Skeletal muscle tissue (tissue), 4 donors: ENCODE measurements around the gene MUC22. TPM values are rescaled to one million over a fixed set of nuclear protein-coding genes. Genes with fewer than 3 reads are reported as not detected.
"Not testable (repeated sequence)": the region's sequence is repeated elsewhere in the genome, so short reads cannot be mapped to it uniquely, and the experiment has no call there.

ENCODE experiments used
- H3K27ac ChIP-seq: one replicate; pipeline ENCODE4 v1.7.0; 2013; ENCODE audit warnings: mild to moderate bottlenecking, low read depth, low read length, inconsistent platforms
- H3K27me3 ChIP-seq, 3 donors: one replicate each; pipeline ENCODE4 v1.7.0; 2013; ENCODE audit warnings: low read length in 3 of 3; ENCODE audit not compliant: control insufficient read depth in 3 of 3, insufficient read depth in 3 of 3
- H3K36me3 ChIP-seq, 3 donors: one replicate each; pipeline ENCODE4 v1.7.0; 2013; ENCODE audit warnings: low read length in 3 of 3; ENCODE audit not compliant: control insufficient read depth in 3 of 3, insufficient read depth in 3 of 3
- H3K4me1 ChIP-seq, 3 donors: one replicate each; pipeline ENCODE4 v1.7.0; 2013; ENCODE audit warnings: low read length in 3 of 3, mild to moderate bottlenecking in 3 of 3; ENCODE audit not compliant: control insufficient read depth in 3 of 3, insufficient read depth in 3 of 3
- H3K4me3 ChIP-seq, 3 donors: one replicate each; pipeline ENCODE4 v1.7.0; 2013; ENCODE audit warnings: low read length in 3 of 3
- H3K9ac ChIP-seq, 3 donors: one replicate each; pipeline ENCODE4 v1.7.0; 2013; ENCODE audit warnings: low read length in 3 of 3, mild to moderate bottlenecking in 3 of 3, moderate library complexity in 2 of 3, low read depth in 1 of 3
- H3K9me3 ChIP-seq, 3 donors: one replicate each; pipeline ENCODE4 v1.7.0; 2013; ENCODE audit warnings: low read length in 3 of 3; ENCODE audit not compliant: control insufficient read depth in 3 of 3
- total RNA-seq: library from RNA; depleted of rRNA; stranded (reverse); fragments of >200 nt; gene quantifications from one replicate; pipeline ENCODE4 v1.2.3, GENCODE V29; 2014
- donor health status: Osteomylitis.

The MUC22 gene
- total RNA-seq, 1 donor from 2014 or later: not detected

GRCh38 chr6:31008165-31008564, 2.1 kb upstream of the MUC22 start:
- H3K4me1 ChIP-seq: peaks cover 4 to 16% (median 6%) of the 10 kb centered on the region in 3 donors
- no peaks in the 10 kb centered on the region for H3K36me3 ChIP-seq
- H3K27ac ChIP-seq: peak overlapping the region; percentile 15
- H3K9ac ChIP-seq: no peak overlapping the region
- no peaks in the 10 kb centered on the region for H3K9me3 ChIP-seq
- no peak overlapping the region for H3K4me3 ChIP-seq
- H3K27me3 ChIP-seq: no peaks in the 10 kb centered on the region

DNA sequence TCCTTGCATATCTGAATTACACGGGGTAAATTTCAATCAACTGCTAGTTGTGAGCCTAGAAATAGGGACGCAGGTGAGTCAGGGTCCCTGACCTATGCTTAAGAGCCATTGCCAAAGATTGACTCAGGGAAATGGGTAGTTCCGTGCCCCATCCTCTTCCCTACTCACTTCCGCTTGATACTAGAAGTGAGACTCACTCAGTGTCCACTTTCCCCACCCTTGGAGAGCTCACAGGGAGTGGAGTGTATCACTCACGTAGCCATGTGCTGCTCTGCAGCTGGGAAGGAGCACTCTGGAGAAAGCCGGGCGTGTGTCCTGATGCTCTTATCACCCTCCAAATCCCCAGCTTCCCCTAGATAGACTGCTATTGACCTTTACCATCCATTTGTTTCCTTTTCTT, 543 bp upstream of the MUC22 start:
- Histone ChIP-seq H3K9ac (no peak overlapping the region), H3K4me3 (no peak overlapping the region), H3K4me1 (peaks cover 0 to 12% (median under 1%) of the 10 kb centered on the region in 3 donors), H3K36me3 (no peaks in the 10 kb centered on the region), H3K27ac (no peak overlapping the region), H3K27me3 (no peaks in the 10 kb centered on the region), H3K9me3 (no peaks in the 10 kb centered on the region)

DNA sequence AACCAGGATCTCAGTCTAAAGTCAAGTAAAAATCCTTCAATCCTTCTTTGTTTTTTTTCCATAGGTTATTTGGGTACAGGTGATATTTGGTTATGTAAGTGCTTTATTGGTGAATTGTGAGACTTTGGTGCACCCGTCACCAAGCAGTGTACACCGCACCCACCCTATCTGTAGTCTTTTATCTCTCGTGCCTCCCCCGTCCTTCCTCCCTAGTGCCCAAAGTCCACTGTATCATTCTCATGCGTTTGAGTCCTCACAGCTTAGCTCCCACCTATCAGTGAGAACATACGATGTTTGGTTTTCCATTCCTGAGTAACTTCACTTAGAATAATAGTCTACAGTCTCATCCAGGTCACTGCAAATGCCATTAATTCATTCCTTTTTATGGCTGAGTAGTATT, 879 bp downstream of the MUC22 start:
- Histone ChIP-seq H3K27me3 (no peaks in the 10 kb centered on the region), H3K36me3 (no peaks in the 10 kb centered on the region), H3K9me3 (no peaks in the 10 kb centered on the region)

DNA sequence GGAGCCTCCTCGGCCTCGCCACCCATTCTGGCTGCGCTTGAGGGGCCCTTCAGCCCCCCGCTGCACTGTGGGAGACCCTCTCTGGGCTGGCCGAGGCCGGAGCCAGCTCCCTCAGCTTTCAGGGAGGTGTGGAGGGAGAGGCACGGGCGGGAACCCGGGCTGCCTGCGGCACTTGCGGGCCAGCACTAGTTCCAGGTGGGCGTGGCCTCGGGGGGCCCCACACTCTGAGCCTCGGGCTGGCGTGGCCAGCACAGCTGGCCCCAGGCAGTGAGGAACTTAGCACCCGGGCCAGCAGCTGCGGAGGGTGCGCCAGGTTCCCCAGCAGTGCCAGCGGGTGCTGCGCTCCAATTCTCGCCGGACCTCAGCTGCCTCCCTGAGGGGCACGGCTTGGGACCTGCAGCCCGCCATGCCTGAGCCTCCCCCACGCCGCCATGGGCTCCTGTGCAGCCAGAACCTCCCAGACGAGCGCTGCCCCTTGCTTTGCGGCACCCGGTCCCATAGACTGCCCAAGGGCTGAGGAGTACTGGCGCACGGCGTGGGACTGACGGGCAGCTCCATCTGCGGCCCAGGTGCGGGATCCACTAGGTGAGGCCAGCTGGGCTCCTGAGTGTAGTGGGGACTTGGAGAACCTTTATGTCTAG, 6.5 kb downstream of the MUC22 start:
- no peaks in the 10 kb centered on the region for H3K4me1 ChIP-seq

More for the DNA sequence above, 879 bp downstream of the MUC22 start:
- no peak overlapping the region for H3K9ac ChIP-seq
- no peak overlapping the region for H3K27ac ChIP-seq
- H3K4me3 ChIP-seq: no peak overlapping the region
- H3K4me1 ChIP-seq: peaks cover 0 to 2% (median 0%) of the 10 kb centered on the region in 3 donors

DNA sequence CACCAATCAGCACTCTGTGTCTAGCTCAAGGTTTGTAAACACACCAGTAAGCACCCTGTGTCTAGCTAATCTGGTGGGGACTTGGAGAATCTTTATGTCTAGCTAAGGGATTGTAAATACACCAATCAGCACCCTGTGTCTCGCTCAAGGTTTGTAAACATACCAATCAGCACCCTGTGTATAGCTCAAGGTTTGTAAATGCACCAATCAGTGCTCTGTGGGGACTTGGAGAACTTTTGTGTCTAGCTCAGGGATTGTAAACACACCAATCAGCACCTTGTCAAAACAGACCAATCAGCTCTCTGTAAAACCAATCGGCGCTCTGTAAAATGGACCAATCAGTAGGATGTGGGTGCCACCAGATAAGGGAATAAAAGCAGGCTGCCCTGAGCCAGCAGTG, 7.2 kb downstream of the MUC22 start:
- not testable (repeated sequence) for H3K4me1 ChIP-seq, H3K36me3 ChIP-seq, H3K27me3 ChIP-seq, H3K9ac ChIP-seq, H3K27ac ChIP-seq, H3K4me3 ChIP-seq, H3K9me3 ChIP-seq

More for the DNA sequence above, 6.5 kb downstream of the MUC22 start:
- no peaks in the 10 kb centered on the region for H3K9me3 ChIP-seq
- H3K27ac ChIP-seq: no peak overlapping the region
- no peak overlapping the region for H3K9ac ChIP-seq
- H3K36me3 ChIP-seq: no peaks in the 10 kb centered on the region
- no peaks in the 10 kb centered on the region for H3K27me3 ChIP-seq
- H3K4me3 ChIP-seq: no peak overlapping the region

- Histone ChIP-seq H3K27me3 (no peaks in the 10 kb centered on the region), H3K9me3 (no peaks in the 10 kb centered on the region), H3K4me3 (no peak overlapping the region), H3K36me3 (no peaks in the 10 kb centered on the region), H3K9ac (no peak overlapping the region), H3K4me1 (no peaks in the 10 kb centered on the region), H3K27ac (no peak overlapping the region)
Measured at GRCh38 chr6:31020057-31020456, 9.8 kb downstream of the MUC22 start.

- not testable (repeated sequence) for H3K4me3 ChIP-seq, H3K36me3 ChIP-seq, H3K27me3 ChIP-seq, H3K9me3 ChIP-seq, H3K27ac ChIP-seq, H3K9ac ChIP-seq, H3K4me1 ChIP-seq
Measured at GRCh38 chr6:31020631-31021255, 10.5 kb downstream of the MUC22 start.

GRCh38 chr6:31021705-31022531, 11.6 kb downstream of the MUC22 start:
- not testable (repeated sequence) for H3K27me3 ChIP-seq, H3K4me3 ChIP-seq, H3K9me3 ChIP-seq, H3K9ac ChIP-seq, H3K27ac ChIP-seq, H3K36me3 ChIP-seq, H3K4me1 ChIP-seq

GRCh38 chr6:31025595-31025994, 15.3 kb downstream of the MUC22 start:
- Histone ChIP-seq H3K4me3 (no peak overlapping the region), H3K27me3 (peaks cover 0 to 6% (median 0%) of the 10 kb centered on the region in 3 donors), H3K36me3 (no peaks in the 10 kb centered on the region), H3K4me1 (no peaks in the 10 kb centered on the region), H3K27ac (no peak overlapping the region), H3K9ac (no peak overlapping the region), H3K9me3 (no peaks in the 10 kb centered on the region)

DNA sequence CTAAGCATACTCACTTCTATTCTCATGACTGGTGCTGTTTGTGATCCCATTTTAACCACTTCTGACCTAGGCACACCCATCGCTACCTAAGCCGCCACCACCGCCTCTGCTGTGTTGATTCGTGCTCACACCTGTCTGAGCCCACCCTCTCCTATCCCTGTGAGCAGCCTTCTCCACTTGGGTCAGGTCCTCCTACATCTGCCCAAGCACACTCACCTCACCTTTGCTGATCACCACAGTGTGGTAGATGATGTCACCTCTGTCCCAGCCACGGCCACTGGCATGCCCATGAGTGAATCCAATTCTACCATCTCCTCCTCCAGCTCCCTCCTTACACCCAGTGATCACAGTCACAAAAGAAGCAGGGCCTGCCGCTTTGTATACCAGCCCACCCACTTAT, 20.8 kb downstream of the MUC22 start:
- Histone ChIP-seq H3K27me3 (peaks cover 0 to 6% (median 3%) of the 10 kb centered on the region in 3 donors), H3K36me3 (no peaks in the 10 kb centered on the region), H3K27ac (no peak overlapping the region), H3K4me1 (no peaks in the 10 kb centered on the region), H3K9ac (no peak overlapping the region), H3K9me3 (no peaks in the 10 kb centered on the region), H3K4me3 (no peak overlapping the region)
